GM23338 (cell line): Measurements from ENCODE around the gene HDAC1. TPM values are rescaled to one million over a fixed set of nuclear protein-coding genes. Genes with fewer than 3 reads are reported as not detected.
A peak's percentile ranks its signal among the peaks of the same experiment; 100 is the strongest.

Experiments
- ATAC-seq: fragments of 200-7000 bp; cut with Tn5 transposase; 3 replicates; pipeline ENCODE4 v1.9.1; 2020
- DNase-seq: peaks from one replicate; pipeline ENCODE4 v3.0.0-alpha.2; 2015; ENCODE audit warnings: low spot score
- H2AFZ ChIP-seq: fragments of 200-600 bp; sonication (generic); 2 replicates; pipeline ENCODE4 v1.8.0; 2016; ENCODE audit warnings: antibody characterized with exemption, mild to moderate bottlenecking, moderate library complexity
- H3F3A ChIP-seq: fragments of 200-600 bp; sonication (generic); replicated peaks from 2 replicates; pipeline ENCODE4 v1.8.0; 2017; ENCODE audit warnings: antibody characterized with exemption, mixed run types, low read depth
- H3K27ac ChIP-seq: fragments of 200-600 bp; sonication (generic); 2 replicates; pipeline ENCODE4 v1.6.1; 2016; ENCODE audit warnings: low read depth
- H3K27me3 ChIP-seq: fragments of 200-600 bp; sonication (generic); 2 replicates; pipeline ENCODE4 v1.8.0; 2016; ENCODE audit warnings: mild to moderate bottlenecking, mixed run types, moderate library complexity; ENCODE audit not compliant: insufficient read depth
- H3K36me3 ChIP-seq: fragments of 200-600 bp; sonication (generic); 2 replicates; pipeline ENCODE4 v1.8.0; 2016; ENCODE audit warnings: mild to moderate bottlenecking; ENCODE audit not compliant: insufficient read depth
- H3K4me1 ChIP-seq: fragments of 200-600 bp; sonication (generic); 2 replicates; pipeline ENCODE4 v1.8.0; 2016; ENCODE audit warnings: mild to moderate bottlenecking, moderate library complexity; ENCODE audit not compliant: insufficient read depth
- H3K4me2 ChIP-seq: fragments of 200-600 bp; sonication (generic); 2 replicates; pipeline ENCODE4 v1.7.1; 2017; ENCODE audit warnings: mixed run types
- H3K4me3 ChIP-seq: fragments of 200-600 bp; sonication (generic); 2 replicates; pipeline ENCODE4 v1.6.1; 2016; ENCODE audit warnings: mixed run types
- H3K79me2 ChIP-seq: fragments of 200-600 bp; sonication (generic); replicated peaks from 2 replicates; pipeline ENCODE4 v1.8.0; 2017; ENCODE audit warnings: mild to moderate bottlenecking; ENCODE audit not compliant: insufficient read depth
- H3K9me2 ChIP-seq: fragments of 200-600 bp; sonication (generic); 2 replicates; pipeline ENCODE4 v1.8.0; 2017; ENCODE audit not compliant: insufficient read depth
- H4K20me1 ChIP-seq: fragments of 200-600 bp; sonication (generic); replicated peaks from 2 replicates; pipeline ENCODE4 v1.8.0; 2017; ENCODE audit warnings: mild to moderate bottlenecking; ENCODE audit not compliant: insufficient read depth
- H3K27ac Mint-ChIP-seq: 2 replicates; pipeline ENCODE4 v1.8.0; 2020; ENCODE audit warnings: inconsistent platforms, mild to moderate bottlenecking, moderate library complexity, mixed read lengths
- H3K27me3 Mint-ChIP-seq: 3 replicates; pipeline ENCODE4 v1.8.0; 2022; ENCODE audit warnings: low read depth, mild to moderate bottlenecking, moderate library complexity, mixed read lengths, inconsistent platforms; ENCODE audit not compliant: insufficient read depth, poor library complexity
- H3K36me3 Mint-ChIP-seq: 3 replicates; pipeline ENCODE4 v1.8.0; 2021; ENCODE audit warnings: low read depth, mild to moderate bottlenecking, inconsistent platforms, moderate library complexity, mixed read lengths
- H3K4me1 Mint-ChIP-seq: 3 replicates; pipeline ENCODE4 v1.8.0; 2020; ENCODE audit warnings: mild to moderate bottlenecking, inconsistent platforms, mixed read lengths
- H3K4me3 Mint-ChIP-seq: 3 replicates; pipeline ENCODE4 v1.8.0; 2021; ENCODE audit warnings: moderate library complexity, mild to moderate bottlenecking, inconsistent platforms, mixed read lengths
- H3K9me3 Mint-ChIP-seq: 3 replicates; pipeline ENCODE4 v1.8.0; 2020; ENCODE audit warnings: moderate library complexity, mild to moderate bottlenecking, inconsistent platforms, mixed read lengths
- CREB1 ChIP-seq: fragments of 250-450 bp; sonication (Bioruptor Pico); IDR thresholded peaks from 2 replicates; pipeline ENCODE4 v1.5.0; 2020; ENCODE audit warnings: low read depth, mild to moderate bottlenecking, moderate library complexity
- STAT1 ChIP-seq: IDR thresholded peaks from one replicate; pipeline ENCODE4 v1.6.1; 2016; ENCODE audit warnings: antibody characterized with exemption; ENCODE audit not compliant: unreplicated experiment
- ZNF462 ChIP-seq: fragments of 250-450 bp; sonication (Bioruptor Pico); IDR thresholded peaks from 2 replicates; pipeline ENCODE4 v1.5.0; 2020; ENCODE audit warnings: mild to moderate bottlenecking, moderate library complexity
- polyA plus RNA-seq: library from polyadenylated mRNA; unstranded; fragments of >200 nt; fragmentation: Nextera tagmentation; extraction: Ambion mirVana; gene quantifications from 2 replicates; pipeline ENCODE4 v1.2.1, GENCODE V29; 2016
- total RNA-seq: library from RNA; depleted of rRNA; stranded (reverse); fragments of >200 nt; shearing (Covaris generic); gene quantifications from 2 replicates; pipeline ENCODE4 v1.2.3, GENCODE V29; 2014

Gene HDAC1
- total and polyA plus RNA-seq, 2 experiments from 2014 or later, result 82.6 to 104 TPM

GRCh38 chr1:32249831-32250525 lies 41.9 kb upstream of the HDAC1 start:
- Mint-ChIP-seq H3K4me1 (peaks cover 31% of the 10 kb centered on the region), H3K9me3 (no peaks in the 10 kb centered on the region), H3K27me3 (peaks cover 17% of the 10 kb centered on the region), H3K4me3 (peak overlapping the region; percentile 10; the same call in 1 of the 3 replicates), H3K27ac (peak overlapping the region; percentile 42; the same call in 1 of the 2 replicates), H3K36me3 (no peaks in the 10 kb centered on the region)
- TF ChIP-seq CREB1 (CRISPR knock-in tag), result no peak
- TF ChIP-seq STAT1, result no peak
- TF ChIP-seq ZNF462 (CRISPR knock-in tag), result no peak
- Histone ChIP-seq H3K27ac (no peak overlapping the region; the same call in 1 of the 2 replicates), H3K27me3 (no peaks in the 10 kb centered on the region), H3K9me2 (no peaks in the 10 kb centered on the region), H3K4me1 (peaks cover 31% of the 10 kb centered on the region), H2AFZ (peak overlapping the region; percentile 87; the same call in 1 of the 2 replicates), H3K4me2 (peak overlapping the region; percentile 84), H4K20me1 (no peaks in the 10 kb centered on the region), H3K79me2 (no peaks in the 10 kb centered on the region), H3K36me3 (no peaks in the 10 kb centered on the region), H3F3A (peaks cover 26% of the 10 kb centered on the region), H3K4me3 (no peak overlapping the region)
- ATAC-seq (no peak), DNase-seq (no peak)
